H1 (cell line): ENCODE measurements around the gene NOX5. TPM values are rescaled to one million over a fixed set of nuclear protein-coding genes. Genes with fewer than 3 reads are reported as not detected.

Experiments used
- CTCF ChIA-PET: fragments of 300-600 bp; sonication (Branson Sonifier 250); formaldehyde crosslinking; loops from one replicate; lab custom pipeline; 2021; ENCODE audit not compliant: partially characterized antibody; lab: Charles Lee
- POLR2A ChIA-PET: fragments of 300-600 bp; sonication (Branson Sonifier 250); formaldehyde crosslinking; loops from one replicate; lab custom pipeline; 2021; ENCODE audit warnings: inconsistent platforms; ENCODE audit not compliant: partially characterized antibody; lab: Charles Lee
- DNase-seq, 2 experiments: peaks; one replicate each; pipeline versions ENCODE4 v3.0.0 to v3.0.0-alpha.2; 2010 to 2022; ENCODE audit warnings: low spot score in 2 of 2, low read depth in 1 of 2, mixed read lengths in 1 of 2
- FAIRE-seq: peaks from 2 replicates; lab custom pipeline; 2011; peaks lifted over from hg19 to GRCh38; lab: Jason Lieb, UNC
- H2AFZ ChIP-seq: 2 replicates; pipeline ENCODE4 v1.8.1; 2012; ENCODE audit warnings: low read length, inconsistent platforms
- H2AK5ac ChIP-seq: 2 replicates; pipeline ENCODE4 v1.6.1; 2013; ENCODE audit warnings: low read depth, low read length
- H2BK120ac ChIP-seq: replicated peaks from 2 replicates; pipeline ENCODE3; 2013; ENCODE audit warnings: low read depth, low read length, inconsistent platforms
- H2BK12ac ChIP-seq: 2 replicates; pipeline ENCODE4 v1.6.1; 2013; ENCODE audit warnings: low read depth, low read length
- H2BK15ac ChIP-seq: 2 replicates; pipeline ENCODE4 v1.6.1; 2013; ENCODE audit warnings: low read length
- H2BK20ac ChIP-seq: 2 replicates; pipeline ENCODE4 v1.6.1; 2013; ENCODE audit warnings: low read length
- H2BK5ac ChIP-seq: 2 replicates; pipeline ENCODE4 v1.6.1; 2013; ENCODE audit warnings: low read depth, low read length
- H3K14ac ChIP-seq: 2 replicates; pipeline ENCODE4 v1.6.1; 2013; ENCODE audit warnings: inconsistent platforms; ENCODE audit not compliant: insufficient read length
- H3K18ac ChIP-seq: 2 replicates; pipeline ENCODE4 v1.6.1; 2013; ENCODE audit warnings: low read length; ENCODE audit errors: extremely low read depth
- H3K23ac ChIP-seq: 2 replicates; pipeline ENCODE4 v1.6.1; 2013; ENCODE audit warnings: inconsistent platforms; ENCODE audit not compliant: insufficient read length
- H3K23me2 ChIP-seq: 2 replicates; pipeline ENCODE4 v1.6.1; 2013; ENCODE audit warnings: low read depth, low read length
- H3K27ac ChIP-seq: 2 replicates; pipeline ENCODE4 v1.6.1; 2011; ENCODE audit warnings: low read depth, low read length, inconsistent platforms
- H3K27me3 ChIP-seq, 4 experiments: replicated peaks in 1 of 4; 1 replicate in 1 of 4; 2 replicates in 3 of 4; pipeline versions ENCODE4 v1.6.1 to v1.8.1; 2011 to 2013; ENCODE audit warnings: low read length in 3 of 4, mild to moderate bottlenecking in 3 of 4, inconsistent platforms in 2 of 4, mixed read lengths in 2 of 4, moderate library complexity in 1 of 4; ENCODE audit not compliant: control insufficient read depth in 3 of 4, insufficient read depth in 3 of 4; ENCODE audit errors: extremely low read depth in 1 of 4
- H3K36me3 ChIP-seq, 4 experiments: 2 replicates each; pipeline versions ENCODE4 v1.6.1 to v1.8.1; 2011 to 2013; ENCODE audit warnings: mild to moderate bottlenecking in 4 of 4, low read length in 3 of 4, moderate library complexity in 2 of 4, control low read depth in 1 of 4, inconsistent platforms in 1 of 4; ENCODE audit not compliant: insufficient read depth in 4 of 4, control insufficient read depth in 2 of 4
- H3K4ac ChIP-seq: replicated peaks from 2 replicates; pipeline ENCODE3; 2013; ENCODE audit warnings: low read length, low read depth, mixed read lengths, inconsistent platforms; ENCODE audit not compliant: insufficient read length
- H3K4me1 ChIP-seq, 4 experiments: replicated peaks in 1 of 4; 1 replicate in 1 of 4; 2 replicates in 3 of 4; pipeline versions ENCODE4 v1.6.1 to v1.8.1; 2011 to 2013; ENCODE audit warnings: low read length in 3 of 4, inconsistent platforms in 2 of 4, mixed read lengths in 1 of 4; ENCODE audit not compliant: insufficient read depth in 4 of 4, control insufficient read depth in 3 of 4
- H3K4me2 ChIP-seq, 2 experiments: 2 replicates each; pipeline versions ENCODE4 v1.6.1 to v1.8.1; 2011 to 2013; ENCODE audit warnings: low read depth in 2 of 2, low read length in 2 of 2, control low read depth in 1 of 2, inconsistent platforms in 1 of 2, mild to moderate bottlenecking in 1 of 2; ENCODE audit not compliant: insufficient read depth in 1 of 2
- H3K4me3 ChIP-seq, 4 experiments: fragments of 200-600, 300-600 bp in 1 of 4; sonication (generic), shearing (Covaris generic), sonication (Bioruptor Twin) in 1 of 4; 2 replicates each; pipeline versions ENCODE4 v1.5.1 to v1.8.1; 2011 to 2016; ENCODE audit warnings: low read length in 4 of 4, low read depth in 3 of 4, control low read depth in 2 of 4, inconsistent platforms in 2 of 4, mild to moderate bottlenecking in 2 of 4, mixed read lengths in 1 of 4, moderate library complexity in 1 of 4; ENCODE audit not compliant: insufficient read depth in 2 of 4; ENCODE audit errors: extremely low read depth in 1 of 4
- H3K56ac ChIP-seq: replicated peaks from 2 replicates; pipeline ENCODE3; 2013; ENCODE audit warnings: low read depth, mild to moderate bottlenecking, mixed read lengths, low read length, inconsistent platforms; ENCODE audit not compliant: insufficient read length
- H3K79me1 ChIP-seq: 2 replicates; pipeline ENCODE4 v1.6.1; 2013; ENCODE audit warnings: low read depth, low read length, control low read depth
- H3K79me2 ChIP-seq, 2 experiments: 2 replicates each; pipeline versions ENCODE4 v1.6.1 to v1.8.1; 2012 to 2013; ENCODE audit warnings: low read length in 2 of 2, mild to moderate bottlenecking in 2 of 2, inconsistent platforms in 1 of 2; ENCODE audit not compliant: insufficient read depth in 2 of 2, control insufficient read depth in 1 of 2
- H3K9ac ChIP-seq, 4 experiments: replicated peaks in 1 of 4; 1 replicate in 1 of 4; 2 replicates in 3 of 4; pipeline versions ENCODE4 v1.6.1 to v1.8.1; 2011 to 2013; ENCODE audit warnings: low read depth in 3 of 4, low read length in 3 of 4, control low read depth in 2 of 4, mild to moderate bottlenecking in 2 of 4, moderate library complexity in 2 of 4, inconsistent platforms in 1 of 4; ENCODE audit errors: extremely low read depth in 1 of 4
- H3K9me3 ChIP-seq, 2 experiments: 2 replicates each; pipeline versions ENCODE4 v1.6.1 to v1.8.1; 2012 to 2013; ENCODE audit warnings: mild to moderate bottlenecking in 2 of 2, moderate library complexity in 2 of 2, control low read depth in 1 of 2, inconsistent platforms in 1 of 2, low read depth in 1 of 2, low read length in 1 of 2, mixed read lengths in 1 of 2; ENCODE audit not compliant: insufficient read depth in 2 of 2
- H4K20me1 ChIP-seq, 2 experiments: replicated peaks in 1 of 2; 2 replicates each; pipeline versions ENCODE3 to v1.8.1; 2011 to 2013; ENCODE audit warnings: inconsistent platforms in 2 of 2, low read length in 2 of 2, mild to moderate bottlenecking in 1 of 2; ENCODE audit not compliant: insufficient read depth in 2 of 2, control insufficient read depth in 1 of 2
- H4K5ac ChIP-seq: 2 replicates; pipeline ENCODE4 v1.6.1; 2013; ENCODE audit warnings: low read length, low read depth, mixed read lengths, inconsistent platforms; ENCODE audit not compliant: insufficient read length
- H4K8ac ChIP-seq: 2 replicates; pipeline ENCODE4 v1.8.0; 2013; ENCODE audit warnings: mild to moderate bottlenecking, moderate library complexity, low read length, inconsistent platforms; ENCODE audit not compliant: insufficient read depth; ENCODE audit errors: extremely low read depth
- H4K91ac ChIP-seq: replicated peaks from 2 replicates; pipeline ENCODE3; 2013; ENCODE audit warnings: low read length, mixed read lengths, inconsistent platforms; ENCODE audit not compliant: insufficient read length
- BACH1 ChIP-seq: IDR thresholded peaks from 2 replicates; pipeline ENCODE4 v1.6.1; 2012; ENCODE audit warnings: low read length, improper control_type of control experiment
- CBX8 ChIP-seq: fragments of 300-800, 300-1000 bp; sonication (generic); IDR thresholded peaks from 2 replicates; pipeline ENCODE4 v1.7.1; 2016; ENCODE audit warnings: low read depth, low read length, borderline replicate concordance
- CEBPB ChIP-seq: IDR thresholded peaks from 2 replicates; pipeline ENCODE4 v1.6.1; 2012; ENCODE audit warnings: low read depth, low read length
- CTBP2 ChIP-seq: IDR thresholded peaks from 2 replicates; pipeline ENCODE4 v1.7.0; 2011; ENCODE audit warnings: borderline replicate concordance, mild to moderate bottlenecking, moderate library complexity, mixed read lengths, low read length; ENCODE audit not compliant: insufficient read depth, insufficient read length
- EZH2 ChIP-seq: fragments of 200-600 bp; sonication (generic); IDR thresholded peaks from 2 replicates; pipeline ENCODE4 v1.7.1; 2012; ENCODE audit warnings: low read depth, mild to moderate bottlenecking, moderate library complexity, low read length, inconsistent platforms; ENCODE audit not compliant: severe bottlenecking
- NANOG ChIP-seq: IDR thresholded peaks from 2 replicates; pipeline ENCODE4 v1.6.1; 2011; ENCODE audit warnings: low read length, low read depth, mild to moderate bottlenecking, inconsistent platforms; ENCODE audit not compliant: insufficient read depth, poor library complexity, severe bottlenecking
- RAD21 ChIP-seq, 2 experiments: IDR thresholded peaks in 1 of 2; conservative IDR thresholded peaks in 1 of 2; 2 replicates each; pipeline ENCODE4 v1.6.1; 2011; ENCODE audit warnings: low read depth in 2 of 2, low read length in 2 of 2, improper control_type of control experiment in 1 of 2, inconsistent platforms in 1 of 2, mild to moderate bottlenecking in 1 of 2, moderate library complexity in 1 of 2
- RFX5 ChIP-seq: IDR thresholded peaks from 2 replicates; pipeline ENCODE4 v1.6.1; 2011; ENCODE audit warnings: low read depth, low read length, improper control_type of control experiment, borderline replicate concordance
- SP1 ChIP-seq: IDR thresholded peaks from 2 replicates; pipeline ENCODE4 v1.6.1; 2011; ENCODE audit warnings: low read depth, low read length
- SRF ChIP-seq: IDR thresholded peaks from 2 replicates; pipeline ENCODE4 v1.6.1; 2011; ENCODE audit warnings: mild to moderate bottlenecking, low read depth, low read length, moderate library complexity
- SUZ12 ChIP-seq: fragments of 200-600 bp; sonication (generic); IDR thresholded peaks from 2 replicates; pipeline ENCODE4 v1.6.1; 2012; ENCODE audit warnings: mild to moderate bottlenecking, inconsistent platforms, low read length, moderate library complexity, mixed read lengths
- TCF12 ChIP-seq: IDR thresholded peaks from 2 replicates; pipeline ENCODE4 v1.6.1; 2011; ENCODE audit warnings: low read depth, mild to moderate bottlenecking, low read length
- WGBS, 2 experiments: shearing (Covaris generic) in 1 of 2; methylation state at CpG; one replicate each; pipeline versions ENCODE4 v1.1.6 to v1.1.7; 2013 to 2015; ENCODE audit warnings: low lambda C conversion rate in 2 of 2, mixed read lengths in 2 of 2, inconsistent platforms in 1 of 2, low coverage in 1 of 2, missing lambda C conversion rate in 1 of 2; ENCODE audit not compliant: insufficient replicate concordance in 2 of 2, insufficient coverage in 1 of 2, insufficient read length in 1 of 2; ENCODE audit errors: extremely low coverage in 1 of 2, missing lambda C conversion rate in 1 of 2; 5-methylcytosine and 5-hydroxymethylcytosine counted together
- polyA plus RNA-seq, 7 experiments: library from polyadenylated mRNA; depleted of rRNA in 3 of 7; stranded (reverse) in 5 of 7; unstranded in 2 of 7; fragments of >200 nt in 5 of 7; fragments of 200-250 nt in 2 of 7; gene quantifications; 1 replicate in 5 of 7; 2 replicates in 1 of 7; 4 replicates in 1 of 7; pipeline versions ENCODE4 v1.2.1 to v1.2.3, GENCODE V29; 2011 to 2013; ENCODE audit warnings: missing spikeins in 2 of 7, mixed read lengths in 2 of 7
- total RNA-seq: library from RNA; stranded (reverse); fragmentation: NEBNext Ultra II Directional; extraction: Animal tissue kit (Norgen Biotek cat#: 25700); gene quantifications from 2 replicates; pipeline ENCODE4 v1.2.1, GENCODE V29; 2021

Gene NOX5
- total and polyA plus RNA-seq, 2 of the 8 experiments (the other 6 are each of a cell fraction or from before 2014, with no cell fraction given): under 0.01 TPM; not detected in 1

GRCh38 chr15:69089258-69089657 is 74.8 kb downstream of the NOX5 start:
- Histone ChIP-seq H3K23ac (no peak overlapping the region), H3K9me3 (no peaks in the 10 kb centered on the region), H3K9ac (no peak overlapping the region; a peak in 1 of 7 replicates), H2BK120ac (no peak overlapping the region), H3K27me3 (peaks cover 0 to 4% (median 2%) of the 10 kb centered on the region in 4 experiments; a peak in 1 of 7 replicates), H3K4me3 (peak overlapping the region in 3 of 4 experiments; percentile 21 to 48 (median 24); a peak in 4 of 8 replicates), H3K79me1 (no peaks in the 10 kb centered on the region), H3K18ac (peak overlapping the region; percentile 72; the same call in 1 of the 2 replicates), H2BK5ac (peak overlapping the region; percentile 94; the same call in 1 of the 2 replicates), H2AK5ac (no peak overlapping the region; the same call in 1 of the 2 replicates), H2AFZ (no peak overlapping the region), H2BK12ac (peak overlapping the region; percentile 89), H3K56ac (no peak overlapping the region), H3K23me2 (peaks cover 12% of the 10 kb centered on the region; the same call in 1 of the 2 replicates), H4K8ac (no peak overlapping the region), H3K4me2 (peak overlapping the region; percentile 65 to 66), H2BK15ac (no peak overlapping the region), H3K27ac (no peak overlapping the region), H3K36me3 (no peaks in the 10 kb centered on the region), H3K14ac (no peak overlapping the region), H4K91ac (peak overlapping the region; percentile 98), H3K79me2 (no peaks in the 10 kb centered on the region), H2BK20ac (peak overlapping the region; percentile 91; the same call in 1 of the 2 replicates), H4K20me1 (no peaks in the 10 kb centered on the region), H3K4me1 (peaks cover 33 to 76% (median 63%) of the 10 kb centered on the region in 4 experiments), H3K4ac (peak overlapping the region; percentile 75), H4K5ac (no peak overlapping the region)
- no peak for FAIRE-seq
- TF ChIP-seq RFX5: no peak
- peak; percentile 21 for TF ChIP-seq CTBP2
- no peak for TF ChIP-seq BACH1
- TF ChIP-seq NANOG: peak; percentile 9
- TF ChIP-seq SRF: no peak
- no peak for TF ChIP-seq RAD21 (IDR thresholded peaks at IDR 0.05 in 1 of 2, conservative IDR thresholded peaks at IDR 0.05 in 1 of 2; ENCODE audit: low read depth in 2 of 2, low read length in 2 of 2)
- TF ChIP-seq SUZ12: no peak
- 0 out of 2 replicates have a peak, but pooled peaks have one; percentile 1 for TF ChIP-seq CEBPB
- 0 out of 2 replicates have a peak, but pooled peaks have one; percentile 35 for TF ChIP-seq TCF12
- no peak for TF ChIP-seq EZH2
- no peak for TF ChIP-seq CBX8
- 0 out of 2 replicates have a peak, but pooled peaks have one; percentile 38 for TF ChIP-seq SP1
- 6% methylated on average over 5 of the region's 5 CpGs; no CpG with 5 or more reads in 1 of the 2 experiments for WGBS, 2 experiments
- CTCF ChIA-PET: interaction anchor here (0.6 to 2.2 kb wide), 10 partner anchors 10 to 71 kb away, joined by 3 to 8 read pairs (median 4); partner anchors contain the start of gene GLCE
- POLR2A ChIA-PET: interaction anchor here (1.1 to 3.0 kb wide), 11 partner anchors 8 to 364 kb away, joined by 3 to 17 read pairs (median 4); partner anchors contain the start of gene RPLP1
- DNase-seq: no peak
